ENCODE results near the gene RPS25. TPM values are rescaled to one million over a fixed set of nuclear protein-coding genes. Genes with fewer than 3 reads are reported as not detected.

The RPS25 gene
- total RNA-seq, 1 donor from 2014 or later = 949 TPM

DNA sequence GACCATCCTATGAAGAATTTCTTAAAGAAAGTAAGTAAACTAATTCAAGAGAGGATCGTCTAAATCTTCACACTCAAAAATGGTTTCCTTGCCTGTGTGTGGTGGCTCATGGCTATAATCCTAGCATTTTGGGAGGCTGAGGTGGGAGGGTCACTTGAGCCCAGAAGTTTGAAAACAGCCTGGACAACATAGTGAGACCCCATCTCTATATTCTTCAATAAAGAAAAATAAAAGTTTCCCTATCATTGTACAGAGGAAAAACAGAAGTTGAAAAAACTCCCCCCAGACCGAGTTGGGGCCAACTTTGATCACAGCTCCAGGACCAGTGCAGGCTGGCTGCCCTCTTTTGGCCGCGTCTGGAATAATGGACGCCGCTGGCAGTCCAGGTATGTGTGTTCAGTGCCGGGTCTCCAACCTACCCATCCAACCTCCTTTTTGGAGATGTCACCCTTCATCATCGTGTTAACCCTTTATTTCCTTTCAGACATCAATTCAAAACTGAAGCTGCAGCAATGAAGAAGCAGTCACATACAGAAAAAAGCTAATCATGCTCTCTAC lies 3.0 kb downstream of the RPS25 start:
- Mint-ChIP-seq H3K4me1 (ENCODE audit: unreplicated experiment) (peaks cover 23% of the 10 kb centered on the region), H3K27ac (ENCODE audit: unreplicated experiment) (peak overlapping the region; percentile 47), H3K4me3 (ENCODE audit: unreplicated experiment) (peak overlapping the region; percentile 27), H3K36me3 (ENCODE audit: unreplicated experiment) (peaks cover 31% of the 10 kb centered on the region), H3K9me3 (ENCODE audit: unreplicated experiment) (no peaks in the 10 kb centered on the region), H3K27me3 (ENCODE audit: unreplicated experiment) (no peaks in the 10 kb centered on the region)
- TF ChIP-seq, protein P1, sequence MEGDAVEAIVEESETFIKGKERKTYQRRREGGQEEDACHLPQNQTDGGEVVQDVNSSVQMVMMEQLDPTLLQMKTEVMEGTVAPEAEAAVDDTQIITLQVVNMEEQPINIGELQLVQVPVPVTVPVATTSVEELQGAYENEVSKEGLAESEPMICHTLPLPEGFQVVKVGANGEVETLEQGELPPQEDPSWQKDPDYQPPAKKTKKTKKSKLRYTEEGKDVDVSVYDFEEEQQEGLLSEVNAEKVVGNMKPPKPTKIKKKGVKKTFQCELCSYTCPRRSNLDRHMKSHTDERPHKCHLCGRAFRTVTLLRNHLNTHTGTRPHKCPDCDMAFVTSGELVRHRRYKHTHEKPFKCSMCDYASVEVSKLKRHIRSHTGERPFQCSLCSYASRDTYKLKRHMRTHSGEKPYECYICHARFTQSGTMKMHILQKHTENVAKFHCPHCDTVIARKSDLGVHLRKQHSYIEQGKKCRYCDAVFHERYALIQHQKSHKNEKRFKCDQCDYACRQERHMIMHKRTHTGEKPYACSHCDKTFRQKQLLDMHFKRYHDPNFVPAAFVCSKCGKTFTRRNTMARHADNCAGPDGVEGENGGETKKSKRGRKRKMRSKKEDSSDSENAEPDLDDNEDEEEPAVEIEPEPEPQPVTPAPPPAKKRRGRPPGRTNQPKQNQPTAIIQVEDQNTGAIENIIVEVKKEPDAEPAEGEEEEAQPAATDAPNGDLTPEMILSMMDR (IDR thresholded peaks at IDR 0.05) = peak; percentile 14
- DNase-seq (ENCODE audit: extremely low spot score, unreplicated experiment) = no peak

DNA sequence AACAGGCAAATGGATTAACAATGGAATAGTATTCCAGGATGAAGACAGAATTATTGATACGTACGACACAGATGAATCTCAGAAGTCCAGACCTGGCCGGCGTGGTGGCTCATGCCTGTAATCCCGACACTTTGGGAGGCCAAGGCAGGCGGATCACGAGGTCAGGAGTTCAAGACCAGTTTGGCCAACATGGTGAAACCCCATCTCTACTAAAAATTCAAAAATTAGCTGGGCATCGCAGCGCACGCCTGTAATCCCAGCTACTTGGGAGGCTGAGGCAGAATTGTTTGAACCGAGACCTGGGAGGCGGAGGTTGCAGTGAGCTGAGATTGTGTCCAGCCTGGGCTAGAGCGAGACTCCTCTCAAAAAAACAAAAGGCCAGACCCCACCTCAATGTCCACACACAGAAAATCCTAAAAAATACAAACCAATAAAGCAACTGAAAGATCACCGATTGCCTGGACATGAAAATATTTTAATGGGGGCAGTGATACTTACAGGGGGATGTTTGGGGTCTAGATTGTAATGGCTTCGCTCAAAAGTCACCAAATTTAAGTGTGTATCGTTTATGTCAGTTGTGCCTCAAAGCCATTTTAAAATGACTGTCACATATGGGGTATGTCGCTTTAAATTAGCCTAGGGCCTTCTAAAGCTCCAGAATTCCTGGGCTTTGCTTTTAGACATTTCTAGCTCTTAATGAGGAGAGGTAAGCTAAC lies 3.8 kb downstream of the RPS25 start:
- Mint-ChIP-seq H3K36me3 (ENCODE audit: unreplicated experiment) (peaks cover 28% of the 10 kb centered on the region), H3K4me3 (ENCODE audit: unreplicated experiment) (no peak overlapping the region), H3K27ac (ENCODE audit: unreplicated experiment) (peak overlapping the region; percentile 14), H3K4me1 (ENCODE audit: unreplicated experiment) (peaks cover 17% of the 10 kb centered on the region), H3K9me3 (ENCODE audit: unreplicated experiment) (no peaks in the 10 kb centered on the region), H3K27me3 (ENCODE audit: unreplicated experiment) (no peaks in the 10 kb centered on the region)
- TF ChIP-seq, protein P1 (IDR thresholded peaks at IDR 0.05) = no peak
- no peak for DNase-seq (ENCODE audit: extremely low spot score, unreplicated experiment)

DNA sequence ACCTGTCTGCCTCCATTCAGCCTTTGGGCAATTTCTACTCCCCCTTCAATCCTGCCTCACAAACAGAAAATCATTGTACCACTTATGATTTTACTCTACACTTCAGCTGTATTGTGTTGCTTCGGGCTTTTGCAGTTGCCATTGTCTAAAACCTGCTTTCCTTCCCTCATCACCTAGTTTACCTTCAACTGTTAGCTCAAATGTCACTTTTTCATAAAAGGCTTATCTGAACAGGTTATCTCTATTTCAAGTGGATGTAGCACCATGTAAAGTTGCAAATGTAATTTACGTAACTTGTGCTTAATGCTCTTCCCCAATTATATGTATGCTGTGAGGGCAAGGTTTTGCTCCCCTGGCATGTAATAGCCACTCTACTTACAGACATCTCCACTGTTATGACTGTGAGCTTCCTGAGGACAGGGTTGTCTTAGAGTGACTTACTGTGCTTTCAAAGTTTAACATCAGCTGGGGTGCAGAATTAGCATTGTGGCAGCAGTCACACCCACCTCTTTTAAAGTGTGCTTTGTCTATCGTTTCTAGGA lies 5.4 kb downstream of the RPS25 start:
- TF ChIP-seq, protein P1 (IDR thresholded peaks at IDR 0.05) = no peak
- no peak for DNase-seq (ENCODE audit: extremely low spot score, unreplicated experiment)
- H3K4me3 Mint-ChIP-seq (ENCODE audit: unreplicated experiment) = no peak overlapping the region
- H3K36me3 Mint-ChIP-seq (ENCODE audit: unreplicated experiment) = peaks cover 32% of the 10 kb centered on the region
- H3K27ac Mint-ChIP-seq (ENCODE audit: unreplicated experiment) = no peak overlapping the region
- no peaks in the 10 kb centered on the region for H3K9me3 Mint-ChIP-seq (ENCODE audit: unreplicated experiment)
- H3K4me1 Mint-ChIP-seq (ENCODE audit: unreplicated experiment) = peaks cover 16% of the 10 kb centered on the region
- H3K27me3 Mint-ChIP-seq (ENCODE audit: unreplicated experiment) = no peaks in the 10 kb centered on the region

DNA sequence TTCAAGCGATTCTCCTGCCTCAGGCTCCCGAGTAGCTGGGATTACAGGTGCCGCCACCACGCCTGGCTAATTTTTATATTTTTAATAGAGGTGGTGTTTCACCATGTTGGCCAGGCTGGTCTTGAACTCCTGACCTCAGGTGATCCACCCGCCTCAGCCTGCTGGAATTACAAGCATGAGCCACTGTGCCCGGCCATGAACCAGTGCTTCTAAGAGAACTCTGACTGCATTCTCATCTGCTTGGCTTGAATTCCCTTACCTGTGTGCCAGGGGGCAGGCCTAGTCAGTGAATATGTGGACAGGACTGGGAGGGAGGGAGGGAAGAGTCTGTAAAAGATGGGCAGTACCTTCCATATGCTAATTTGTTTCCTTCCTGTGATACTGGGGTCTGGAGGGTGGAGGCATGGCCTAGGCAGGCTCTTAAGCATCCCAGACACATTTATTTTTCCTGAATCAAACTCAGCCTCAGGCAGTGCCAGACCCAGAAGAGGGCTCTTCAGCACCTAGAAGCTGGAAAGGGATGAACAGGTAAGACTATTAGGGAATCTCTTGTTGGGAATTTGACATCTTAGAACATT lies 6.6 kb downstream of the RPS25 start:
- Mint-ChIP-seq H3K36me3 (ENCODE audit: unreplicated experiment) (peaks cover 36% of the 10 kb centered on the region), H3K4me3 (ENCODE audit: unreplicated experiment) (no peak overlapping the region), H3K27me3 (ENCODE audit: unreplicated experiment) (no peaks in the 10 kb centered on the region), H3K4me1 (ENCODE audit: unreplicated experiment) (peaks cover 6% of the 10 kb centered on the region), H3K9me3 (ENCODE audit: unreplicated experiment) (no peaks in the 10 kb centered on the region), H3K27ac (ENCODE audit: unreplicated experiment) (no peak overlapping the region)
- no peak for DNase-seq (ENCODE audit: extremely low spot score, unreplicated experiment)
- TF ChIP-seq, protein P1 (IDR thresholded peaks at IDR 0.05) = no peak

DNA sequence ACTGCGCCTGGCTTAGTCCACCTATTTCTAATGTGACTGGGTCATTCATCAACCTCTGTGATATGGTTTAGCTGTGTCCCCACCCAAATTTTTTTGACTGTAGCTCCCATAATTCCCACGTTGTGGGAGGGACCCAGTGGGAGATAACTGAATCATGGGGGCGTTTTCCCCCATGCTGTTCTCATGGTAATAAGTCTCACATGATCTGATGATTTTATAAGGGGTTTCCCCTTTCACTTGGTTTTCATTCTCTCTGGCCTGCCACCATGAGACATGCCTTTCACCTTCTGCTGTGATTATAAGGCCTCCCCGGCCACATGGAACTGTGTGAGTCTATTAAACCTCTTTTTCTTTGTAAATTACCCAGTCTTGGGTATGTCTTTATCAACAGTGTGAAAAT lies 11.5 kb downstream of the RPS25 start:
- H3K27ac Mint-ChIP-seq (ENCODE audit: unreplicated experiment) = no peak overlapping the region
- H3K4me3 Mint-ChIP-seq (ENCODE audit: unreplicated experiment) = no peak overlapping the region
- no peaks in the 10 kb centered on the region for H3K4me1 Mint-ChIP-seq (ENCODE audit: unreplicated experiment)
- H3K9me3 Mint-ChIP-seq (ENCODE audit: unreplicated experiment) = no peaks in the 10 kb centered on the region
- TF ChIP-seq, protein P1 (IDR thresholded peaks at IDR 0.05) = no peak
- peaks cover 17% of the 10 kb centered on the region for H3K36me3 Mint-ChIP-seq (ENCODE audit: unreplicated experiment)
- H3K27me3 Mint-ChIP-seq (ENCODE audit: unreplicated experiment) = no peaks in the 10 kb centered on the region
- no peak for DNase-seq (ENCODE audit: extremely low spot score, unreplicated experiment)

All from osteocyte (in vitro differentiated cells).